Measurements from ENCODE around the gene TPCN2.

Gene TPCN2

GRCh38 chr11:69107413-69107812, 58.7 kb downstream of the TPCN2 start:
- Histone ChIP-seq H3K36me3 (ENCODE audit: insufficient read depth, low read length) (no peaks in the 10 kb centered on the region), H3K9me3 (ENCODE audit: low read length) (peaks cover 3% of the 10 kb centered on the region), H3K4me1 (ENCODE audit: insufficient read depth, low read length) (no peaks in the 10 kb centered on the region), H3K4me3 (ENCODE audit: low read length) (no peak overlapping the region), H2AFZ (ENCODE audit: low read depth, low read length) (no peak overlapping the region), H3K27me3 (ENCODE audit: insufficient read depth, low read length) (no peaks in the 10 kb centered on the region)

- Histone ChIP-seq H2AFZ (ENCODE audit: low read depth, low read length) (no peak overlapping the region), H3K4me3 (ENCODE audit: low read length) (no peak overlapping the region), H3K4me1 (ENCODE audit: insufficient read depth, low read length) (no peaks in the 10 kb centered on the region), H3K36me3 (ENCODE audit: insufficient read depth, low read length) (no peaks in the 10 kb centered on the region), H3K27me3 (ENCODE audit: insufficient read depth, low read length) (no peaks in the 10 kb centered on the region), H3K9me3 (ENCODE audit: low read length) (peaks cover 3% of the 10 kb centered on the region)
Observed at GRCh38 chr11:69108030-69108429, 59.3 kb downstream of the TPCN2 start.

- no peaks in the 10 kb centered on the region for H3K27me3 ChIP-seq (ENCODE audit: insufficient read depth, low read length)
- peaks cover 3% of the 10 kb centered on the region for H3K9me3 ChIP-seq (ENCODE audit: low read length)
- no peak overlapping the region for H3K4me3 ChIP-seq (ENCODE audit: low read length)
Observed at GRCh38 chr11:69108559-69108958, 59.8 kb downstream of the TPCN2 start.

GRCh38 chr11:69109101-69109500, 60.4 kb downstream of the TPCN2 start:
- no peaks in the 10 kb centered on the region for H3K4me1 ChIP-seq (ENCODE audit: insufficient read depth, low read length)
- H2AFZ ChIP-seq (ENCODE audit: low read depth, low read length): no peak overlapping the region
- H3K27me3 ChIP-seq (ENCODE audit: insufficient read depth, low read length): no peaks in the 10 kb centered on the region
- H3K9me3 ChIP-seq (ENCODE audit: low read length): peaks cover 3% of the 10 kb centered on the region
- no peaks in the 10 kb centered on the region for H3K36me3 ChIP-seq (ENCODE audit: insufficient read depth, low read length)
- H3K4me3 ChIP-seq (ENCODE audit: low read length): no peak overlapping the region

More at GRCh38 chr11:69108559-69108958, 59.8 kb downstream of the TPCN2 start:
- Histone ChIP-seq H3K4me1 (ENCODE audit: insufficient read depth, low read length) (no peaks in the 10 kb centered on the region), H3K36me3 (ENCODE audit: insufficient read depth, low read length) (no peaks in the 10 kb centered on the region), H2AFZ (ENCODE audit: low read depth, low read length) (no peak overlapping the region)

- H3K4me1 ChIP-seq (ENCODE audit: insufficient read depth, low read length): no peaks in the 10 kb centered on the region
- peaks cover 3% of the 10 kb centered on the region for H3K9me3 ChIP-seq (ENCODE audit: low read length)
- no peak overlapping the region for H3K4me3 ChIP-seq (ENCODE audit: low read length)
- H3K36me3 ChIP-seq (ENCODE audit: insufficient read depth, low read length): no peaks in the 10 kb centered on the region
- H2AFZ ChIP-seq (ENCODE audit: low read depth, low read length): no peak overlapping the region
- H3K27me3 ChIP-seq (ENCODE audit: insufficient read depth, low read length): no peaks in the 10 kb centered on the region
Observed at GRCh38 chr11:69110451-69110850, 61.7 kb downstream of the TPCN2 start.

GRCh38 chr11:69111624-69112542, 63.2 kb downstream of the TPCN2 start:
- no peaks in the 10 kb centered on the region for H3K4me1 ChIP-seq (ENCODE audit: insufficient read depth, low read length)
- no peak overlapping the region for H3K4me3 ChIP-seq (ENCODE audit: low read length)
- no peaks in the 10 kb centered on the region for H3K36me3 ChIP-seq (ENCODE audit: insufficient read depth, low read length)
- H2AFZ ChIP-seq (ENCODE audit: low read depth, low read length): no peak overlapping the region
- peaks cover 3% of the 10 kb centered on the region for H3K9me3 ChIP-seq (ENCODE audit: low read length)
- H3K27me3 ChIP-seq (ENCODE audit: insufficient read depth, low read length): no peaks in the 10 kb centered on the region

GRCh38 chr11:69113226-69113625, 64.5 kb downstream of the TPCN2 start:
- no peaks in the 10 kb centered on the region for H3K27me3 ChIP-seq (ENCODE audit: insufficient read depth, low read length)

GRCh38 chr11:69113646-69114340, 65.1 kb downstream of the TPCN2 start:
- Histone ChIP-seq H3K27me3 (ENCODE audit: insufficient read depth, low read length) (no peaks in the 10 kb centered on the region), H3K4me1 (ENCODE audit: insufficient read depth, low read length) (no peaks in the 10 kb centered on the region), H3K9me3 (ENCODE audit: low read length) (no peaks in the 10 kb centered on the region), H3K36me3 (ENCODE audit: insufficient read depth, low read length) (no peaks in the 10 kb centered on the region), H2AFZ (ENCODE audit: low read depth, low read length) (no peak overlapping the region), H3K4me3 (ENCODE audit: low read length) (no peak overlapping the region)

More at GRCh38 chr11:69113226-69113625, 64.5 kb downstream of the TPCN2 start:
- no peaks in the 10 kb centered on the region for H3K4me1 ChIP-seq (ENCODE audit: insufficient read depth, low read length)
- no peak overlapping the region for H3K4me3 ChIP-seq (ENCODE audit: low read length)
- H3K36me3 ChIP-seq (ENCODE audit: insufficient read depth, low read length): no peaks in the 10 kb centered on the region
- peaks cover 3% of the 10 kb centered on the region for H3K9me3 ChIP-seq (ENCODE audit: low read length)
- H2AFZ ChIP-seq (ENCODE audit: low read depth, low read length): no peak overlapping the region

GRCh38 chr11:69114362-69114761, 65.6 kb downstream of the TPCN2 start:
- Histone ChIP-seq H2AFZ (ENCODE audit: low read depth, low read length) (no peak overlapping the region), H3K9me3 (ENCODE audit: low read length) (no peaks in the 10 kb centered on the region), H3K27me3 (ENCODE audit: insufficient read depth, low read length) (no peaks in the 10 kb centered on the region), H3K4me1 (ENCODE audit: insufficient read depth, low read length) (no peaks in the 10 kb centered on the region), H3K4me3 (ENCODE audit: low read length) (no peak overlapping the region), H3K36me3 (ENCODE audit: insufficient read depth, low read length) (no peaks in the 10 kb centered on the region)

- no peak overlapping the region for H2AFZ ChIP-seq (ENCODE audit: low read depth, low read length)
- peaks cover 2% of the 10 kb centered on the region for H3K9me3 ChIP-seq (ENCODE audit: low read length)
- no peaks in the 10 kb centered on the region for H3K27me3 ChIP-seq (ENCODE audit: insufficient read depth, low read length)
- H3K4me1 ChIP-seq (ENCODE audit: insufficient read depth, low read length): no peaks in the 10 kb centered on the region
- no peaks in the 10 kb centered on the region for H3K36me3 ChIP-seq (ENCODE audit: insufficient read depth, low read length)
- no peak overlapping the region for H3K4me3 ChIP-seq (ENCODE audit: low read length)
Observed at GRCh38 chr11:69114811-69115523, 66.2 kb downstream of the TPCN2 start.

- Histone ChIP-seq H3K4me1 (ENCODE audit: insufficient read depth, low read length) (no peaks in the 10 kb centered on the region), H3K36me3 (ENCODE audit: insufficient read depth, low read length) (no peaks in the 10 kb centered on the region), H3K9me3 (ENCODE audit: low read length) (peaks cover 3% of the 10 kb centered on the region), H3K4me3 (ENCODE audit: low read length) (no peak overlapping the region), H2AFZ (ENCODE audit: low read depth, low read length) (no peak overlapping the region), H3K27me3 (ENCODE audit: insufficient read depth, low read length) (no peaks in the 10 kb centered on the region)
Observed at GRCh38 chr11:69115586-69116560, 67.1 kb downstream of the TPCN2 start.

- no peak overlapping the region for H3K4me3 ChIP-seq (ENCODE audit: low read length)
- no peak overlapping the region for H2AFZ ChIP-seq (ENCODE audit: low read depth, low read length)
- H3K36me3 ChIP-seq (ENCODE audit: insufficient read depth, low read length): no peaks in the 10 kb centered on the region
Observed at GRCh38 chr11:69116671-69117070, 67.9 kb downstream of the TPCN2 start.

More at GRCh38 chr11:69116671-69117070, 67.9 kb downstream of the TPCN2 start:
- H3K9me3 ChIP-seq (ENCODE audit: low read length): peaks cover 3% of the 10 kb centered on the region
- H3K27me3 ChIP-seq (ENCODE audit: insufficient read depth, low read length): no peaks in the 10 kb centered on the region
- no peaks in the 10 kb centered on the region for H3K4me1 ChIP-seq (ENCODE audit: insufficient read depth, low read length)
